Measurements from ENCODE around the gene TMX1. TPM values are rescaled to one million over a fixed set of nuclear protein-coding genes. Genes with fewer than 3 reads are reported as not detected.

TMX1 gene
- total RNA-seq, 1 donor, result 55.4 TPM

GRCh38 chr14:51285120-51285519 lies 45.1 kb downstream of the TMX1 start:
- Histone ChIP-seq H3K79me2 (ENCODE audit: insufficient read depth, low read length) (no peaks in the 10 kb centered on the region), H3K4me2 (ENCODE audit: insufficient read depth, low read length) (no peak overlapping the region), H3K27me3 (ENCODE audit: insufficient read depth, low read length) (no peaks in the 10 kb centered on the region), H3K4me1 (ENCODE audit: insufficient read depth, low read length) (peaks cover 12% of the 10 kb centered on the region), H3K27ac (ENCODE audit: low read depth, low read length) (no peak overlapping the region), H2AFZ (ENCODE audit: low read length) (no peak overlapping the region), H3K4me3 (ENCODE audit: insufficient read depth, low read length) (no peak overlapping the region), H3K9me3 (ENCODE audit: low read depth, low read length) (no peaks in the 10 kb centered on the region), H3K36me3 (ENCODE audit: insufficient read depth, low read length) (no peaks in the 10 kb centered on the region), H4K20me1 (ENCODE audit: insufficient read depth, low read length) (no peaks in the 10 kb centered on the region)
- DNase-seq (ENCODE audit: insufficient read length, low spot score, missing footprints), result no peak
- TF ChIP-seq CTCF (IDR thresholded peaks at IDR 0.05; ENCODE audit: extremely low read depth, low read depth, low read length), result no peak

GRCh38 chr14:51289169-51289568 lies 49.1 kb downstream of the TMX1 start:
- no peak overlapping the region for H2AFZ ChIP-seq (ENCODE audit: low read length)
- DNase-seq (ENCODE audit: insufficient read length, low spot score, missing footprints), result no peak
- H3K79me2 ChIP-seq (ENCODE audit: insufficient read depth, low read length), result no peaks in the 10 kb centered on the region
- H3K9me3 ChIP-seq (ENCODE audit: low read depth, low read length), result no peaks in the 10 kb centered on the region
- H4K20me1 ChIP-seq (ENCODE audit: insufficient read depth, low read length), result no peaks in the 10 kb centered on the region
- no peak overlapping the region for H3K4me2 ChIP-seq (ENCODE audit: insufficient read depth, low read length)
- H3K36me3 ChIP-seq (ENCODE audit: insufficient read depth, low read length), result no peaks in the 10 kb centered on the region
- H3K4me3 ChIP-seq (ENCODE audit: insufficient read depth, low read length), result no peak overlapping the region
- no peaks in the 10 kb centered on the region for H3K27me3 ChIP-seq (ENCODE audit: insufficient read depth, low read length)
- TF ChIP-seq CTCF (IDR thresholded peaks at IDR 0.05; ENCODE audit: extremely low read depth, low read depth, low read length), result no peak
- H3K27ac ChIP-seq (ENCODE audit: low read depth, low read length), result no peak overlapping the region
- H3K4me1 ChIP-seq (ENCODE audit: insufficient read depth, low read length), result peaks cover 15% of the 10 kb centered on the region

DNA sequence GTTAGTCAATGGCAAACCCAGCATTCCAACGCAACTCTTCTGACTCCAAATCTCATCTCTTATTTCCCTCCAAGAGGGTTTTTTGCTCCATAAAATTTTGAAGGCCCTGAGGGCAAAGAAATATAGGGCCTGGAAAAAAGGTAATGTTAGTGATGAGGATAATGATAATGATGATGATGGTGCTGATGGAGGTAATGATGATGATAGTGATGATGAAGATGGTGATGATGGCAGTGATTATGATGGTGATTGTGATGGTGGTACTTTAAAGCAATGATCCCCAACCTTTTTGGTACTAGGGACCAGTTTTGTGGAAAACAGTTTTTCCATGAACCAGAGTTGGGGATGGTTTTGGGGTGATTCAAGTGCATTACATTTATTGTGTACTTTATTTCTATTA lies 50.1 kb downstream of the TMX1 start:
- no peaks in the 10 kb centered on the region for H3K9me3 ChIP-seq (ENCODE audit: low read depth, low read length)
- H3K4me1 ChIP-seq (ENCODE audit: insufficient read depth, low read length), result peaks cover 11% of the 10 kb centered on the region
- H3K4me2 ChIP-seq (ENCODE audit: insufficient read depth, low read length), result no peak overlapping the region
- no peaks in the 10 kb centered on the region for H3K36me3 ChIP-seq (ENCODE audit: insufficient read depth, low read length)
- H3K79me2 ChIP-seq (ENCODE audit: insufficient read depth, low read length), result no peaks in the 10 kb centered on the region
- DNase-seq (ENCODE audit: insufficient read length, low spot score, missing footprints), result no peak
- H3K4me3 ChIP-seq (ENCODE audit: insufficient read depth, low read length), result no peak overlapping the region
- no peaks in the 10 kb centered on the region for H4K20me1 ChIP-seq (ENCODE audit: insufficient read depth, low read length)
- H3K27me3 ChIP-seq (ENCODE audit: insufficient read depth, low read length), result no peaks in the 10 kb centered on the region
- H2AFZ ChIP-seq (ENCODE audit: low read length), result no peak overlapping the region
- no peak overlapping the region for H3K27ac ChIP-seq (ENCODE audit: low read depth, low read length)
- no peak for TF ChIP-seq CTCF (IDR thresholded peaks at IDR 0.05; ENCODE audit: extremely low read depth, low read depth, low read length)

- no peak overlapping the region for H3K27ac ChIP-seq (ENCODE audit: low read depth, low read length)
- no peak overlapping the region for H2AFZ ChIP-seq (ENCODE audit: low read length)
- peaks cover 11% of the 10 kb centered on the region for H3K4me1 ChIP-seq (ENCODE audit: insufficient read depth, low read length)
- no peak for TF ChIP-seq CTCF (IDR thresholded peaks at IDR 0.05; ENCODE audit: extremely low read depth, low read depth, low read length)
- H3K4me3 ChIP-seq (ENCODE audit: insufficient read depth, low read length), result no peak overlapping the region
- no peak overlapping the region for H3K4me2 ChIP-seq (ENCODE audit: insufficient read depth, low read length)
- DNase-seq (ENCODE audit: insufficient read length, low spot score, missing footprints), result no peak
- no peaks in the 10 kb centered on the region for H3K79me2 ChIP-seq (ENCODE audit: insufficient read depth, low read length)
- H4K20me1 ChIP-seq (ENCODE audit: insufficient read depth, low read length), result no peaks in the 10 kb centered on the region
- no peaks in the 10 kb centered on the region for H3K27me3 ChIP-seq (ENCODE audit: insufficient read depth, low read length)
- H3K36me3 ChIP-seq (ENCODE audit: insufficient read depth, low read length), result no peaks in the 10 kb centered on the region
- no peaks in the 10 kb centered on the region for H3K9me3 ChIP-seq (ENCODE audit: low read depth, low read length)
Measured at GRCh38 chr14:51291016-51291415, 51.0 kb downstream of the TMX1 start.

Data from osteoblast (primary cell).